GM19395 (cell line): ENCODE results near the gene SLC22A23.

Source experiments
- ATAC-seq: cut with Tn5 transposase; IDR thresholded peaks from one replicate; pipeline ENCODE4 v1.9.1; 2021; ENCODE audit warnings: mild to moderate bottlenecking, moderate library complexity; ENCODE audit not compliant: unreplicated experiment

Gene SLC22A23

DNA sequence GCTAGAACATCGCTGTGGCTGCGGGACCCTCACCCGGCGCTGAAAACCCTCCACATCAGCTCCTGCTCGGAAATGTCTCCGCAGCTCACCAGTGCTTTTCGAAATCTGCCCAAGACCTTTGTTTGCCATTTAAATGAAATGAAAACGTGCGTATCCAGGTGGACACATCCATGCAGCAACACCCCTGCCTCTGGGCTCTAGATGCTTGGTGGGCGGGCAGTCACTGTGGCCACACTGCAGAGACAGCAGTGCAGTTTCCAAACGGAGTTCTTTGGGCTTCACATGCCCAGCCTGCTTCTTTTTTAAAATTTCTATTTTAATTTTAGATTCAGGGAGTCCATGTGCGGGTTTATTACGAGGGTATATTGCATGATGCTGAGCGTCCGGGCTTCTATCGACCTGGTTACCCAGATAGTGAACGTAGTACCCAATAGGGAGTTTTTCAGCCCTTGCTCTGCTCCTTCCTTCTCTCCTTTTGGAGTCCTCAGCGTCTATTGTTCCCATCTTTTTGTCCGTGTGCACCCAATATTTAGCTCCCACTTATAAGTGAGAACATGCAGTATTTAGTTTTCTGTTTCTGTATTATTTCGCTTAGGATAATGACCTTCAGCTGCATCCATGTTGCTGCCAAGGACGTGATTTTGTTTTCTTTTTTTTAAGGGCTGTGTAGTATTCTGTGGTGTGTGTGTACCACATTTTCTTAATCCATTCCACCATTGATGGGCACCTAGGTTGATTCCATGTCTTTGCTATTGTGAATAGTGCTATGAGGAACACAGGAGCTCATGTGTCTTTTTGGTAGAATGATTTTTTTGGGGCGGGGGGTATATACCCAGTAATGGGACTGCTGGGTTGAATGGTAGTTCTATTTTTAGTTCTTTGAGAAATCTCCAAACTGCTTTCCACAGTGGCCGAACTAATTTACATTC lies 224.6 kb downstream of the SLC22A23 start:
- ATAC-seq, result no peak

DNA sequence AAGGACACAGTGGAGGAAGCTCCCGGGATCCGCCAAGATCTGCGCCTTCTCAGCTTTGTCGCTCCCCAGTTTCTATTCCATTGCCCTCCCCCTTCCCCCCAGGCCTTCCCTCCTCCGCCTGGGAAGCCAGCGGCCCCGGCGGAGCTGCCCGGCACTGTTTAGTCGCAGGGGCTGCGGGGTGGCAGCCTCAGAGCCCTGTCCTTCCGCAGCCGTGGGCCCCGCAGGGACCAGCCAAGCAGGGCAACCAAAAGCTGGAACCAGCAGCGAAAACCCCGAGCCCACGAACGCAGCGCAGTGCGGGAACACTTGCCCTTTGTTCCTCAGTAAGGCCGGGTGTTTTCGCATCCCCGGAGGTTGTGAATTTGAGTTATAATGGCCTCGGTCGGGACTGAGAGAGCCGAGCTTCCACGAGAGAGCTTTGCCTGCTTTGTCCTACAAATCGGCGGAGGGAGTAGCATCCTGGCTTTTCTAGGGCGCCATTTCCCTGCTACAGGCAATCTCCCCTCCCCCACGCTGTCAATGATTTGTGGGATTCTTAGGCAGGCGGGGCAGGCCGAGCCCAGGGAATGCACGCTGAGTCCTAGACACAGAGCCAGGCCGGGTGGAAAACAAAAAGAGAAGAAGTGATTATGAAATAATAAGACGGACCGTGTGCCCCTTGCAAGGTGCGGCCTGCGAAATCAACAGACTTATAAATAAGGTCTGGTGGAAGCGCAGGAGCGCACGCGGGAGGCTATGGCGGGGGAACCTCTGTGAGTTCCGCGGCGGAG lies 225.4 kb downstream of the SLC22A23 start:
- no peak for ATAC-seq

DNA sequence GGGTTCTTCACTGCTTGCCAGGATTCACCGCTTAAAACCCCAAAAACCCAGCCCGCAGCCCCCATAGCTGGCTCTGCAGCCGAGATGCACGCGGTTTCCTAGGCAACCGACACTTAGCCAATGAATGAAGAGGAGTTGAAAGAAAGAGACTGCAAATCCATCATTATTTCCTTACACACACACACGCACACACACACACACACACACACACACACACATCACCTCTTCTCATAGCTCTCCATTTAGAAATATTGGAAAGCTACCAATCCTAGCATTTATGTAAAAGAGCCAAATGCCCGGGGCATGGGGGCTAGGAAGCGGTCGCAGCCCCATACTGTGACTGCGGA lies 226.0 kb downstream of the SLC22A23 start:
- no peak for ATAC-seq

DNA sequence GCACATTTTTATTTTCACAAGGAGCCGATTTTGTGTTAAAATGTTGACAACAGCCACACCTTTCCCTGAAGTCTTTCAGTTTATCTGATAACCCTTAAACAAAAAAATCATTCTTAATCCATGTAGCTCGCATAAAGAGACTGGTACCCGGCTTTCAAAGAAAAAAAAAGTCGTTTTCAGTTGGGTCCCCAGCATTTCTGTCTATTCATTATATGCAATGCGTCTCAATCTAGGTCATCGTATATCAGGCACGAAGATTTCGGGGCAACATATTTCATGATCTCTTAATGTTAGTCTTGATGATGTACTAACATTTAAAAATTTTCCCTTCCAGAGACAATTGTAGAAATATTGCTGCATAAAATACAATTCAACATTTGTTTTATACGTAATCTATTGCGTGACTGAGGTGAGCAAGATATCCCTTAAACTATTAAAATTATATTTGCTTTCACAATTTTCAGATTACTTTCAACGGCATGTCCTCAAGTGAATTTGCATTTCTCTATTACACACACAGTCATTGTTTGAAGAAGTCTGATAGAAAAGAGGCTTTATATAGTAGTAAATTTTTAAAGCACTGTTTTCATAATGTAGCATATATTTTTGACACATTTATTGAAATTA lies 226.5 kb downstream of the SLC22A23 start:
- no peak for ATAC-seq

DNA sequence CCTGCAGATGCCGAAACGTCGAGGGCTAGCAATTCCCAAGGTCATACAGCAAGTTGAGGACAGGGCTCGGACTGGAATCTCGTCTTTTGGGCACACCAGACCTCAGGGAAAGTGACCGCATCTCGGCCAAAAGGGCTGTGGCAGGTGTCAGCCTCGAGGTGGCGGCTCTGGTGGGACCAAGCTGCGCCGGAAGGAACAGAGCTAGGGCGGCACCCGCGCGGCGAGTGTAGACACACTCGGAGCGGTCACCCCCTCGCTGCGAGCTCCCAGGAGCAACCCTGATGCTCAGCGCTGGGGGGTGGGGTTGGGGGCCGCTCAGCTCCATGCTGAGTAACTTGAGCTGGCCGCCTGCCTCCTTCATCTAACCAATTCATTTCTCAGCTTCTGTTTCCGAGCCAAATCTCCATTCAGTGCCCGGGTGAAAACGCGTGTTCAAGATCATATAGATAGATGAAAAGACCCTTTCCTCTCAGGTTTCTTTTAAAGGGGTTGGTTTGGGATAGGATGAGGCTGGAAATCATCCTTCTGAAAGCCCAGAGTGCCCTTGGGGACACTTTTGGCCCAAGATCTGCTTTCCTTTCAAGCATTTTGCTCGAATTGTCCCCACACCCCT lies 227.2 kb downstream of the SLC22A23 start:
- no peak for ATAC-seq

DNA sequence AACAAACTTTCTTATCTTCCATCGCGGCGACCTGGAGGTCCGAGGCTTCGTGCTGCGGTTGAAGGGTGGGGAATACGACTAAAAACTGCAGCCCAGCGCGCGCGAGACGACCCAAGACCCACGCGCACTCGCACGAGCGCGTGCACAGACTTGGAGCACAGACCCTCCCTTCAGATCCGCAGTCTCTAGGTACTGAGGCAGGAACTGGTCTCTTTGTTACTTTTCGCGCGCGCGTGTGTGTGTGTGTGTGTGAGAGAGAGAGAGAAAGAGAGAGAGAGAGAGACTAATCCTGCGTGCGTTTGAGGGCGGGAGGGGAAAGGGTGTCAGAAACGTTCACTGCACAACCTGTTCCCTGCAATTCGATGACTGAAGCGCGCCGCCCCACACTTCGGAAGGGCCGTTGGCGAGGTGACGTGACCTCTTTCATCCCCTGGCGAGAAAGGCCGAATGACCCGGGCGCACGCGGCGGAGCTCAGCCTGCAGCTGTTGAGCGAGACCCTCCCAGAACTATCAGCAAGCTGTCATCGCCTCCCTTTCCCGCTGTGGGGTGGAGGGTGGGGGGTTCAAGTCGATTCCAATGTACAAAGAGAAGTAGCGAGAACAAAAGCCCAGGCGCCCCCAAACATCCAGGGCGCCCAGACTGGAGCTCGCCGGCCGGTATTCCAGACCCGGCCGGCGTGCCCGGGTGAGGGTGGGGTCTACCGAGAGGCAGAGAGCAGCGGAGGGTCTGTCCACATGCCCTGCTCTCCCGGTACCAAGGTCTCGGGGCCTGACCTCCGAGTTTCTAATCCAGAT lies 227.9 kb downstream of the SLC22A23 start:
- no peak for ATAC-seq

DNA sequence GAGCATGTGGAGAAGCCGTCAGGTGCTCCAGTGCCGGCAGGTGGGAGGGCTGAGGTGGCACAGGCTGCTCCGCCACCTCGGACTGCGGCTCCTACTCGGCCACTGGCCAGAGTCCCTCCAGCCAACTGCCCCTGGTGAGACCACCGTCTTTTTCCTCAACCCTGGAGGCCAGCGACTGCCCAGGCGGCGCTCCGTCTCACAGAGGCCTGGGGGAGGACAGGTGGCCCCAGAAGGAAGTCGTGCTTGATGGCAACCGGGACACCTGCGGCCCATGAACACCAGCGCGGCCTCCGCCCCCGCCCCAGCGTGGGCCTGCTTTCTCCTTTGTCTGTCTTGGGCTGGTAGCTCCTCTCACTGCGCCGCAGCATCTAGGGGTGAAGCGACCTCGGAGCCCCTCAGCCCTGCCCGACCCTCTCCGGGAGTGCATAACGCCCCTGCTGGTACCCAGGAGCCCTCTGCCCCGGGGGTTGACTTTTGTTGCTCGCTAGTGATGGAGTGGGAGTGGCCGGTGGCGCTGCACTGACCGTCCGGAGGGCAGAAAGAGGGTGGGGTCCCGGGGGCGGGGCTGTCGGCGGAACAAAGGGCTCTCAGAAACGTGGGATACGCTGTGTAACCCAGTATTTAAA lies 228.7 kb downstream of the SLC22A23 start:
- ATAC-seq, result no peak

DNA sequence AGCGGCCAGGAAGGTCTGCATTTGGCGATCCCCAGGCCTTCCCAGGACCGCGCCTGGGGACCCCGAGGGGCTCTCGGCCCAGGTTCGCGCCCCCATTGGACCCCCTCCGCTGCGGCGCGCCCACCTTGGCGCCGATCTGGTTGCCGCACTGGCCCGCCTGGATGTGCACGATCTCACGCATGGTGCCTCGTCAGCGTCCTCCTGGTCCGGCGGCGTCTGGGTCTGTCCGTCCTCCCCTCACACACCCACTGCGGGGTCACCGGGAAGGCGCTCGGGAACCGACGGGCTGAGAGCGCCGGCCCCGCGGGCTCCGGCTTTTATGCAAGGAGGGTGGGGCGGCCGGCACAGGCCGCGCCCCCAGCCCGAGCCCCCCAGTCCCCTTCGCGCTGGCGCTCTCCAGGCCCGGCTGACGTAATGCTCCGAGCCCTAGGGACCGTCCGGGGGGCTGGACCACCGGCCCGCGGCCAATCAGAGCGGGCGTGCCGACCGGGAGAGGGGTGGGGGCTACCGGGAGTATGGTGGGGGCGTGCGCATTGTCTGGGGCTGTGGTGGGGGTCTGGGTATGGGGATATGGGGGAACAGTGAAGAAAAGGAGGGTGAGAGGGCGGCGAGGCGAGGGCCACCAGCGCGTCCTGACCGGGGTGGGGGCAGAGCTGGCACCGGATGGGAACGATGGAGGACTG lies 229.3 kb downstream of the SLC22A23 start, which contains the start of gene TUBB2B:
TSS of gene TUBB2B (minus strand) at position 291 of the 683 bp plus-strand sequence. CDS start at position 181, 110 bp downstream.
- ATAC-seq, result no peak

DNA sequence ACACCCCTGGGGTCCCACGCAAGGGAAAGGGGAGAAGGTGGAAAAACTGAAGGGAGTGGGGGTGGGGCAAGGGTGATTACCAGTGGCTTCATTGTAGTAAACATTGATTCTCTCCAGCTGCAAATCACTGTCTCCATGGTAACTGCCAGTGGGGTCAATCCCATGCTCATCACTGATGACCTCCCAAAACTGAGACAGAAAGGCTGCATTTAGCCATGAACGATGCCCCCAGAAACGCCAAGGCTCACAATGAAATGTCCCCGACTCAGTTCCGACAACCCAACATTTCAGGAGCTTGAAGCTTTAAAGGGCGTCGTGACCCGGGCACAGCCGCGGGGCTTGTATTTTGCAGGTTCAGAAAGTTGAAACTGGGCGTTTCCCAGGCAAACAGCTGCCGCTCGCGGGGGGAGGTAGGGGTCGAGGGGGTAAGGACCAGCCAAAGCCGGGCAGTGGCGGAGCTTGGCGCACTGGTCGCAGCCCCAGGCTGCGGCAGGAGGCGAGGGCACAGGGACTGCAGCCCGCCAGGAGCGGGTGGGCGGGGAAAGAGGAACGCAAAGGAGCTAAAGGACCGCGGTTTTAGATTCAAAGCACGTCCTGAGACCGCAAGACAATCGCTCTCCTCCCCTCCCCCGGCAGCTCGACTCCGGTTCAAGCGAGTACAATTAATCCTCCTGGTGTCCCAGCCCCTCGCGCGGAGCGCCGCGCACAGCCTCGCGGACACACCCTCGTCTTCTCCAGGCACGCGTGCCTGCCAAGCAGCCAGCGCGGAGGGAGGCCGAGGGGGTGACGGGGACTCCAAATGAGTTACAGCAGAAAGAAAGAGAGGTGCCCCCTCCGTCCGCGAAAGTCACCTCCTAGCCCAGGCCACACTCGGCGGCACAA lies 230.1 kb downstream of the SLC22A23 start:
- ATAC-seq, result no peak

DNA sequence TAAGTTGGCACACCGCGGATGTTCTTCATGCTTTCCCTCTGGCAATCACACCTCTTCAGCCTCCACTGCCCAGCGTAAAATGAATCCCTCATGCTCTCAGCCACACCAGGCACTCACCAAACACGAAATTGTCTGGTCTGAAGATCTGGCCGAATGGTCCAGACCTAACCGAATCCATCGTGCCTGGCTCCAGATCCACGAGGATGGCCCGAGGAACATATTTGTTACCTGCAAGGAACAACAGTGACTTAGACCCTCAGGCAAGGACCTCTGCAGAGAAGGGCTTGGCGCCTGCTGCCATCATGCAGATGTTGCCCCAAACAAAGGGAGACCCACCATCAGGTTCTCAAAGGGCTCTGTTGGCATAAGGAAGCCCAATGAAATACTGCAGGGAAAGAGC lies 230.8 kb downstream of the SLC22A23 start:
- no peak for ATAC-seq

DNA sequence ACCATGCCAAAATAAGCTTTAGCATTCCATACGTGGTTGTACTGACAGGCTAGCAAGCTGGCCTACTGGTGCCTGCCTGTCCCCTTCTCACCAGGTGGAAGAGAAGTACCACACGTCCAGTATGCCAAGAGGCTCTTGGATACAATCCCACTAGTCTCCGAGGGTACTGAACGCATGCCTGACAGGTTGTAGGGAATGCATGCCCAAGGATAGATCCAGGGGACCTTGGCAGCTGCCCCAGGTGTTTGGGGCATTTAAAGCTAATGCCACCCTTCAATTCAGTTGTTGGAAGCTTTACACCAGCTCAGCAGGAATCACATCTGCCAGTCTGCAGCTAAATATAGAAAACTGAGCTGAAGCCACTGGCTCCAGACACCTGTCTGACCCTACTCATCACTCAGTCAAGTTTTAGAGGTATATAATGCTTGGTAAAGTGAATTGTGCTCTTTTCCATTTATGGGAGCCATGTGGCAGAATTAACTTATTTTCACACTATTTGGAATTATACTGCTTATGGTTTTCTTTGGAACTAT lies 234.3 kb downstream of the SLC22A23 start:
- ATAC-seq, result no peak

DNA sequence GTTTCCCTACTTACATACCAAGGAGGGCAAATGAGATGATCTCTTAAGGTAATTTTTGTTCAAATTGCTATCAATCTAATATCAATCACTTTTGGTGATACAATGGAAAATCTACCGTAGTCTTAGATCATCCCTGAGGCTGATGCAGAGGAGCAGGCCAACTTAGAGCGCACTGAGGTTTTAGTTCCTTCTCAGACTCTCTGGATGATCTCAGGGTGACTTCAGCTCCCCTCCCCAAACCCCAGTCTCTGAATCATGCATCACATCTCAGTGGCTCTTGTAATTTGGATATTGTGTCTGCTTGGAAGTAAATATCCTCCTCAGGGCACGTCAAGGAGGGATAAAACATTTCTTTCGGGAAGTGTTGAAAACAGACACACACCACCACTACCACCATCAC lies 235.3 kb downstream of the SLC22A23 start:
- no peak for ATAC-seq

DNA sequence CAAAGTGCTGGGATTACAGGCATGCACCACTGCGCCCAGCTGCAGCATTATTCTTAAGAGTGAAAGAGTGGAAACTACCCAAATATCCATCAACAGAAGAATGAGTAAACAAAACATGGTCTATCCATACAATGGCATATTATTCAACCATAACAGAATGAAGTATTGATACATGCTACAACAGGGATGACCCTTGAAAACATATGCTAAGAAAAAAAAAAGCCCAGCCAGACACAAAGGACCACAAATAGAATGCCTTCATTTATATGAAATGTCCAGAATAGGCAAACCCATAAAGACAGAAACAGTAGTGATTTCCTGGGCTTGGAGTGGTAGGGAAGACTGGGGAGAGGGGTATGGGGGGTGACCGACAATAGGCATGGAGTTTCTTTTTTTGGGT lies 236.5 kb downstream of the SLC22A23 start:
- ATAC-seq, result no peak
